NCI-H460 (cell line): ENCODE measurements around the gene RHOU. TPM values are rescaled to one million over a fixed set of nuclear protein-coding genes. Genes with fewer than 3 reads are reported as not detected.
"Not testable (repeated sequence)": the region's sequence is repeated elsewhere in the genome, so short reads cannot be mapped to it uniquely, and the experiment has no call there.

Experiments used
- DNase-seq: peaks from one replicate; pipeline ENCODE4 v3.0.0-alpha.2; 2016; ENCODE audit warnings: low read depth; ENCODE audit errors: extremely low read depth
- polyA plus RNA-seq: library from polyadenylated mRNA; depleted of rRNA; stranded (reverse); fragments of >200 nt; gene quantifications from 2 replicates; pipeline ENCODE4 v1.2.3, GENCODE V29; 2014; cell fraction: nucleus; rRNA removed
- total RNA-seq: library from RNA; depleted of rRNA; stranded (reverse); fragments of >200 nt; shearing (Covaris generic); gene quantifications from 2 replicates; pipeline ENCODE4 v1.2.3, GENCODE V29; 2014; rRNA removed

Gene RHOU
- 1.3 and 1.7 TPM in 2 replicates for total RNA-seq
- 0.29 and 0.35 TPM in 2 replicates for polyA plus RNA-seq

GRCh38 chr1:228734881-228735801 lies at the start of gene RHOU:
TSS of gene RHOU (plus strand) at chr1:228735479. CDS start at chr1:228735743, 264 bp downstream.
- DNase-seq, result peak; percentile 55

- DNase-seq, result no peak
Observed at GRCh38 chr1:228687587-228687986, 47.7 kb upstream of the RHOU start.

GRCh38 chr1:228689255-228689654 lies 46.0 kb upstream of the RHOU start:
- DNase-seq, result no peak

GRCh38 chr1:228691211-228691610 lies 44.1 kb upstream of the RHOU start:
- DNase-seq, result no peak

- peak; percentile 46 for DNase-seq
Observed at GRCh38 chr1:228691926-228692325, 43.4 kb upstream of the RHOU start.

- DNase-seq, result not testable (repeated sequence)
Observed at GRCh38 chr1:228694447-228694846, 40.8 kb upstream of the RHOU start.

GRCh38 chr1:228695015-228695955 lies 40.0 kb upstream of the RHOU start:
- DNase-seq, result no peak

- DNase-seq, result peak; percentile 19
Observed at GRCh38 chr1:228697207-228698016, 37.9 kb upstream of the RHOU start.

GRCh38 chr1:228698017-228698329 lies 37.3 kb upstream of the RHOU start:
- no peak for DNase-seq

GRCh38 chr1:228702433-228702832 lies 32.8 kb upstream of the RHOU start:
- no peak for DNase-seq

GRCh38 chr1:228706305-228706704 lies 29.0 kb upstream of the RHOU start:
- no peak for DNase-seq

- DNase-seq, result no peak
Observed at GRCh38 chr1:228717081-228717480, 18.2 kb upstream of the RHOU start.

- DNase-seq, result no peak
Observed at GRCh38 chr1:228721407-228721806, 13.9 kb upstream of the RHOU start.

GRCh38 chr1:228723287-228723686 lies 12.0 kb upstream of the RHOU start:
- no peak for DNase-seq

- no peak for DNase-seq
Observed at GRCh38 chr1:228723921-228724320, 11.4 kb upstream of the RHOU start.

GRCh38 chr1:228725178-228725577 lies 10.1 kb upstream of the RHOU start:
- no peak for DNase-seq

- DNase-seq, result no peak
Observed at GRCh38 chr1:228727681-228728171, 7.6 kb upstream of the RHOU start.

GRCh38 chr1:228732426-228732825 lies 2.9 kb upstream of the RHOU start:
- no peak for DNase-seq

GRCh38 chr1:228733576-228733975 lies 1.7 kb upstream of the RHOU start:
- DNase-seq, result no peak

- no peak for DNase-seq
Observed at GRCh38 chr1:228735871-228736586, 750 bp downstream of the RHOU start.
